ENCODE measurements around the gene REXO1.

REXO1 gene

DNA sequence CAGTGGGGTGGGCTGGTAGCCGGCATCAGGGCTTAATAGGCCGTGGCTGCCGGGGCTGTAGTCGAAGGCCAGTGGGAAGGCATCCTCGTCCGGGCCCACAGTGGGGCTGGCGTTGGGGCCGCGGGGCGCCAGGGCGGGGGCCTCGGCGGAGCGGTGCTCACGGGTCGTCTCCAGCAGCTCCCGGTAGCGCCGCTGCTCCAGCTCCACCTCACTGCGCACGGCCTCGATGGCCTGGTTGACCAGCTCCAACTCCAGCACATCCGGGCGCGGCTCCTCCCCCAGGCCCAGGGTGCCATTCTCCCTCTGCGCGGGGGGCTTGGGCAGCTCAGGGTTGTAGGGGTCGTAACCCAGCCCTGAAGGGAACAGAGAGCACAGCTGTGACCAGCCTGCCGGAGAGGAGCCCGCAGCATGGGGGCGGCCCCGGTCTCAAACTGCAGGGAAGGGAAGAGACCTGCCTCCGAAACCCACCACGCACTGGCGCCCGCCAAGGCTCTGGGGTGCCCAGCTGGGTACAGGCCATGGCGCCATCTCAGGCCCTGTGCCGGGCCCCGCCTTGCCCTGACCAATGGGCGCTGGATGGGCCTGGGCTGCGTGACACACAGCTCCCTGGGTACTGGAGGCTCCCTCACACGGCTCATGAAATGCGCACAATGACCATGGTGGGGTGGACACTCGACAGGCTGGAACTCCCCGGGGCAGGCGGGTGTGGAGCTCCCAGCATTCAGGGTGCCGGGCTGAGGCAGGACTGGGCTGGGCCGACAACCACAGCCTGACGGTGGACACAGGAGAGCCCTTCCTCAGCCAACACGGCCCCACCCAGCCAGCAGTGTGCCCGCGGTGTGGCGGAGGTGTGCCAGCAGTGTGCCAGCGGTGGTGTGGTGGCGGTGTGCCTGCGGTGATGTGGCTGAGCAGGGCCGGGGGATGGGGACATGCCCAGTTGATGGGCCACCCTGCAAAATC, 19.7 kb downstream of the REXO1 start:
- FAIRE-seq: no peak

DNA sequence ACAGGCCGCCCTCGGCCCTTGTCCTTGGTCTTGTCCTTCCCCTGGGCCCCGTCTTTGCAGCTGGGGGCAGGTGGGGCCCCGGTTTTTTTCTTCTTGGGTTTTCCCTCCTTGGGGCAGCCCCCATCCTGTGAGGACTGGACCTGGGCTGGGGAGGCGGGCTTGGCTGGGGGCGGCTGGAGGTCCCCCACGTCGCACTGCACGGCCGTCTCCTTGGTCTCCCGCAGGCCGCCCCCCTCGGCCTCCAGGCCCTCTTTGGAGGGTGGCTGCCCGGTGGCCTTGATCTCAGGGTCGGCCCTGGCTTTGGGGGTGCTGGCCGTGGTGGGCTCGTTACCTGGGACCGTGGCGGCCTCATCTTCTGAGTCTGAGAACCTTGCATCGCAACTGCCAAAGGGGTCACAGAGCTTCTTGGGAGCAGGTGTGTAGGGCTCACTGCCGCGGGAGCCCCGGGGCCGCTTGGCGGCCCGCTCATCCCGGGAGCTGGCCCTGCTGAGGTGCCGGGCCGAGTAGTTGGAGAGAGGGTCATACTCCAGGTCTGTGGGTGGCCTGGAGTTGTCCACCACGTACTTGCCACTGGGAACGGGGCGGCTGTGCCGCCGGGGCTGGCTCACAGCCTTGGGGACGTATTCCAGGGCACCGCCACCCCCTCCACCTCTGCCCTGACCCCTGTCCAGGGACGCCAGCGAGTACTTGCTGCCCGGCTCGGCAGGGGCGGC, 20.6 kb downstream of the REXO1 start:
- no peak for FAIRE-seq

DNA sequence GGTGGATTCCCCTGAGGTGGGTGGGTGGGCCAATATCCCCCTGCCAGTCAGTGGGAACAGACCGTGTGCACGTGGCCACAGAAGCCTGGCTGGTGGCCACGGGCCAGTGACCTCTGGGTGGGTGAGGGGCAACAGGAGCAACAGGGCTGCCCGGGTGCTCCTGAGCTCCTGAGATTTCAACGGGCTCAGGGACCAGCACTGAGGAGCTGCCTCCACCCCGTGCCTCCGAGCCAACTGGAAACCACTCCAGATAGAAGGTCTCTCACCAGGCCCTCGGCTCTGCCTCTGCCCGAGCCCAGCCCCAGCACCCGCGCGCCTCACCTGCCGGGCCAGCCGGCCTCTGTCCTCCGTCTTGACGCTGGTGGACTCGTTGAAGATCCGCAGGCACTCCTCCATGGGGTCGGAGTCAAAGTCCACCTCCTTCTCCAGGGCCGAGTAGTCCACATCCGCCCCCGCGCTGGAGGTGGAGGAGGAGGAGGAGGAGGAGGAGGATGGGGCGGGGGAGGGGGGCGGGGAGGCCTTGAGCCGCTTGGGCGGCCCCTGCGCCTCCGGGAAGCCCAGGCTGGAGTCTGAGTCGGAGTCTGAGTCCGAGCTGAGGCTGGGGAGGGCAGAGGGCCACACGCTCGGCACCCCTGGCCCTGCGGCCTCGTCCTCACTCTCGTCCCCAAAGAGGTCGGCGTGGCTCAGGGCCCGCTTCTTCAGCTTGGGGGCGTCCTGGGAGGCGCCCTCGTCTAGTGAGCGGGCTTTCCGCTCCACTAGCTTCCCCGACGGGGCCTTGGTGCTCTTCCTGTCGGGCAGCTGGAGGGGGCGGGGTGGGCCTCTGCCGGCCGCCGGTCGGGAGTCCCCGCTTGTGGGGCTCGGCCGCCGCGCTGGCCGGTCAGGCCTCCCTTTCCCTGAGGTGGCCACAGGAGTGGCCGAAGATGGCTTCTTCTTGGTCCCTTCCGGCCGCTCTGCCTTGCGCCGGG, 21.4 kb downstream of the REXO1 start:
- no peak for FAIRE-seq

DNA sequence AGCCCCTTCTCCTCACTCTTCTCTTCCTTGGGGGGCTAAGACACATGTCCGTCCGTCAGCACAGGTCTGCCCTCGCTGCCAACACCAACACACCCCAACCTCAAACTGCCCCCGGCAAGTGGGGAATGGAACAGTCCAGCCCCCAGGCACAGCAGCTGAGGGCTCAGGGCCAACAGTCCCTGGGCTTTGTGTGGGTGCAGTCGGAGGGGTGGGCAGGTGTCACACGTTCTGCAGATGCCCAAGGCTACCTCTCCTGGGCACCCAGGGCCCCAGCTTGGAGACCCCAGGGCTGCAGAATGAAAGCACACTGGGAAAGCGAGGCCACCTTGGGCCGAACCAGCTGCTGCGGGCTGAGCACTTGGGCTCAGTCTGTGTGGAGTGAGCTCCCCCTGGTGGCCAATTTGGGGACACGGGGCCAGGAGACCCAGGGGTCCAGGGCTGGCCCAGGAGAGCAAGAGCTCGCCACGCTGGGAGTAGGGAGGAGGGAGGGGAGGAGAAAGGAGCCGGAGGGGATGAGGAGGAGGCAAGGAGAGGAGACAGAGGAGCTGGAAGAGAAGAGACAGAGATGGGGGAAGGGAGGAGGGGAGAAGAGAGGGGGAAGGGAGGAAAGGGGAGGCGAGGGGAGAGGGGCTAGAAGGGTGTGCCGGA, 22.2 kb downstream of the REXO1 start:
- no peak for FAIRE-seq

DNA sequence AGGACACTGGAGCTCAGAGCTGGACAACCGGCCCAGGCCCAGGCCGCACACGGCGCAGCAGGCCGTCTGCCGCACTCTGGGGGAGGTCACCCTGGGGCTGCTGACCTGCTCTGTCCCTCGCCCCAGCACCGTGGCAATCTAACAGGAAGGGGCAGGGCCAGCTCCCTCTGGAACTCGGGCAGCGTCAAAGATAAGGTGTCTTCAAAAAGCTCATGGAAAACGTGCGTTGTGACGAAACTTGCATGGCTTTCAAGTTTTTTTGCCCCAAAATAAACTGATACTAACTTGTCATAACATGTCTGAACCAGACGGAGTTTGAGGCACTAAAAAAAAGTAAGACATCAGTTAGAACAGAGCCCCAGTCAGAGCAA, 24.0 kb downstream of the REXO1 start:
- FAIRE-seq: no peak

DNA sequence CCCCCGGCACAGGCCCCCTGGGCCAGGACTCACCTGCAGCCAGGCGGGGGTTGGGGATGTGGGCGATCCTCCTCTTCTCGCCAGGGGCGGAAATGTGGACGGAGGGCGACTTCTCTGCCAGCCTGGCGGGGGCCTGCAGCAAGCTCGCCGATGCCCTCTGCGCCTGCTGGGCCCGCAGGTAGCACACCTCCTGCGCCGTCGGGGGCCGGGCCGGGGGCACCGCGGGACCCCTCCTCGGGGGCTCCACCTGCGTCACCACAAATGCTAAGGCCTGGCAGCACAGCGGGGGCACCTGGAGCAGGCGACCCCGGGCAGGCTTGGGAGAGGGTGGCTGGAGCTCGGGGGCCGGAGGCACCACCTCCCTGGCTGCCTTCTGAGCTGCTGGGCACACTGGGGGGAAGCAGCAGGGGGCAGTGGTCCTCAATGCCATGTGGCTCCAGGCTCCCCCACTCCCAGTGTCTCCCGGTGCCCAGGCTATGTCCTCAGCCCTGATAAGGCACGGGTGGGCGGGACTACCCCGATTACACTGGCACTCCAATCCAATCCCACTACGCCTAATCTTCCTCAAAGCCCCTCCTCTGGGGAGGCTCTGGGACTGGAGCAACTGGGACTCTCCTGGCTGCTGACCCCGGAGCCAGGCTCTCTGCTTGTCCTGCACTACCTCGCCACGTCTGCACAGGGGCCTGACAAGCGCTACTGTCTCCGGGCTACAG, 24.6 kb downstream of the REXO1 start:
- FAIRE-seq: no peak

DNA sequence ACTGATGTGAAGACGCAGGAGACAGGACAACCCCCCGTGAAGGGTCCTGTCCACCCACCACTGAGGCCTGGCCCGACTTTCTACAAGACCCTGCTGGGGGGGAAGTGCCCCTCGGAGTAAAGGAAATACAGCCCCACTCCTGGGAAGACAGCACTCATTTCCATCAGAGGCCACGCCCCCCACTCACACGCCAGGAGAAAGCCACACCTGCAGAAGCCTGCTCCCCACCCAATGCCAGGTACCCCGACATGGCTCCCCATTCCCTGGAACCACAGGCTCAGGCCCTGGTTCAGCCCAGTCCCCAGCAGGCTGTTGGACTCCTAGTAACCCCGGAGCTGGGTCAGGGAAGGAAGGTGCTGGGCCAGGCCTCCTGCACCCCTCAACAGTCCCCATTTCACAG, 25.3 kb downstream of the REXO1 start:
- no peak for FAIRE-seq

DNA sequence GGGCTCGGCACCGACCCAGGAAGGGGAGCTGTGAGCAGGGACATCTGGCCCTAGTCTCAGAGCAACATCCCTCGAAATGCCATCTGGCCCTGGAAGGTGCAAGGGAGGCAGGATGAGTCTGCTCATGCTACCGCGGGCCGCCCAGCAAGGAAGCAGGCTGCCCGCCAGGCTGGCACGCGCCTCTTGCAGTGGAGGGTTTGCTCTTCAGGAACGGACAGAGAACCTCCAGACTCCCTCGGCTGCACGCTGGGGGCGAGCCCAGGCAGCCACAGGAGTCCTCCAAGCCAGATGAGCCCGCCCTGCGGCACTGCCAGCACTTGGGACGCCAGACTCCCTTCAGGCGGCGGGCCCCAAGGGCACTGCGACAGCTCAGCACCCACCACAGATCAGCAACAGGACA, 26.1 kb downstream of the REXO1 start:
- FAIRE-seq: no peak

DNA sequence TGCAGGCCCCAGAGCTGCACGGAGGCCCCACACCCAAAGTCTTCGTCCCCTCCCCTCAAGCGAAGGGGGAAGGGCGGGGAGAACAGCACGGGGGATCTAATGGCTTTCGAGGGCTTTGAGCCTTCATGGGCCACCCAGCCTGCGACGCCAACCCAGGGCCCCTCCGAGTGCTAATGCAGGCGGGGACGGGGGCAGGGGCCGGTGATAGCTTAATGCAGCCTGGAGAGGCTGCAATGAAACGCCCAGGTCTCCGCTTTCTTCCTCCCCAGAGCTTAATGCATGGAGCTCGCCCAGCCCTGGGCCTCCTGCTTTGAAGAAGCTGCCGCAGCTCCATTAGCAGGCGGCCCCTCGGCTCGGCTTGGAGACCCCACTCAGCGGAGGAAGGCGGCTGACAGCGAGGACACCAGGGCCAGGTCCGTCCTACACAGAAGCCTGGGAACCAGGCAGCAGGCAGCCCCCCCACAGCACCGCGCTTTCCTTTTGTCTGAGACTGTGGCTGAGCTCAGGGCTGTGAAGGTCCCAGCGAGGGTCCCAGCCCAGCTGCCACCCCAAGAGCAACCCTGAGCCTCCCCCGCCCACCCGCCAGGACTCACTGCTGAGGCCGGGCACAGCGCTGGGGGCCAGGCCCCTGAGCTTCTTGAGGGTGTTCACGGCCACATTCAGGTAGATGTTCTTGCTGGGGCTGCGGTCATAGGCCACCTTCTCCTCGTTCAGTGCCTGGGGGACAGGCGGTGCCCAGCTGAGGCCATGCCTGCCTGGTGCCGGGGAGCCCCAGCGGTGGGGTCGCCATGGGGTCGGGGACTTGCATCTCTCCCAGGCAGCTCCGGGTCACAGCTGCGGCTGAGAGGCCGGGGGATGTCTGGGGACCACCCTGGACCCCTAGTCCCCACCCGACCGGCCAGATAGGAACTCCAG, 28.7 kb downstream of the REXO1 start:
- FAIRE-seq: no peak

DNA sequence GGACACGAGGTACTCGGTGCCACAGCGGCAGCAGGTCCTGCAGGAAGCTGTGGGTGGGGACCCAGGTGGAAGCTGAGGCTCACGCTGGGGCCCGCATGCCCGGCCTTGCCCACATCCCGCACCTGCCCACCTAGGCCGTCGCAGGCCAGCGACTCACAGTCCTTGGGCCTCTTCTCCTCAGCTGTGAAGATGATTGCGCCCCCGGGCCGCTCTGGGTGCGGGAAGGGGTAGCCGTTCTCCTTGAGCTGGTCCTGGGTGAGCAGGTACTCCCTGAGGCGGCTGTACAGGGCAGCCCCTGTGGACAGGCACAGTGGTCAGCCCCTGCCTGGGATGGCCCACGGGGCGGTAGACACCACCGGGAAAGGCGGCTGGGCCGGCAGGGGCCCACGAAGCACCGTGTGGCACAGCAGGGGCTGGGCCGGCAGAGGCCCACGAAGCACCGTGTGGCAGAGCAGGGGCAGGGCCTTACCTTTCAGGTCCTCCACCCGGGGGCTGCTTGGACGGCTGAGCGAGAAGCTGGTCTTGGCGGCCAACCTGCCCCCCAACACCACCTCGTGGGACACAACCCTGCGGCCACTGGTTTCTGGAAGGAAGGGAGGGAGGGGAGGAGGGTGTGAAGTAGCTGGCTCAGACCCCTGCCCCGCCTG, 29.6 kb downstream of the REXO1 start:
- FAIRE-seq: no peak

DNA sequence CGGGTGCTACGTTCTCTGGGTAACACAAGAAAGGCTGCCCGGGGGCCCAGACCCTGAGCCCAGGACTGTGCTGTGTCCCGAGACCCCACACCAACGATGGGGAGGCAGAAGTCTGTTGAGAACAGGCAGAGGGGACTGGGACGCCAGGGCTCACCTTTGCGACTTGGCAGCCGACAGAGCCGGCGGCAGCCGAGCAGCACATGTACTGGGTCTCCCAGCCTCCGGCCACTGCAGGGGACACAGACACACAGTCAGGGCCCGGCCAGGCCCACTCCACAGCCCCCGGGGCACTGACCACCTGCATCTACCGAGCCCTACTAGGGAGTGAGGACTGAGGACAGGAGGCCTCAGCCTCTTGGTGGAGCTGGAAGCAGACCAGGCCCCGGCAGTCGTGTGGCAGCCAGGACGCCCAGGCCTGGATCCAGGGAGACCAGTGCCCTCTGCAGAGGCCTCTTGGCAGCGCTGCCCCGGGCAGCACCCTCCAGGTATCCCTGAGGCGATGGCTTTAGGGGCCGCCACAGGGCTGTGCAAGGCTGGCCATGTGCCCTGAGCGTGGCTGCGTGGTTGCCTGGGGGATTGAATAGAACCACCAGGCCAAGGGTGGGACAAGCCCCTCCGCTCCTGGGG, 30.6 kb downstream of the REXO1 start:
- no peak for FAIRE-seq

DNA sequence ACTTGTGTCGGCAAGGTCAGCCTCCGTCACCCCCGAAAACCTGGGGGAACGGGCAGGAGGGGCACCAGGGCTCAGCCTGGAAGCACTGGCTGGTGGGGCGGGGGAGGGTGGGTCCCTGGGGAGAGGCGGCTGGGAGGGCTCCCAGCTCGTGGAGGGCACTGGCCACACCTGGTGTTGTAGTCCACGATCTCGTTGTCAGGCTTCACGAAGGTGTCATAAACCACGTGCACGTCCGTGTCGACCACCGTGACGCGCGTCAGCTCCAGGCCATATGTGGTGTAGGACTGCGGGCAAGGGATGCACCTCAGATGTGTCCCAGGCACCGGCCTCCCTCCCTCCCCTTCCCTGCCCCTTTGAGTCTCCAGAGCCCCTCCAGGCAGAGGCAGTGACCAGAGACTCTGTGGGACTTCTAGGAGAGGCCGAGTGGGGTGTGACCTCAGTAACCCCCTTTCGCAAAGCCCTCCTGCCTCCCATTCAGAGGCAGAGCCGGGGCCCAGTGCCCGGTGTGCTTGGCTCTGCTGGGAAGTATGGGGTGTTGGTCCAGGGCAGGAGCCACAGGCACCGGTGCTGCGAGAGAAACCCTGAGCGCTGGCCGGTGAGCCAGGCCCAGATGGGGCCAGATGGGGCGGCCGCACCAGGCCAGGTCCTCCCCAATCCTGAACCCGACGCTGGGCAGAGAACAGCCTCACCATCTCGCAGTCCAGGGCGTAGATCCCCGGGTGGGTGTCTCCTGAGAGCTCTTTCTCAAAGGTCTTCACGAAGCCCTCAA, 31.6 kb downstream of the REXO1 start:
- FAIRE-seq: no peak

DNA sequence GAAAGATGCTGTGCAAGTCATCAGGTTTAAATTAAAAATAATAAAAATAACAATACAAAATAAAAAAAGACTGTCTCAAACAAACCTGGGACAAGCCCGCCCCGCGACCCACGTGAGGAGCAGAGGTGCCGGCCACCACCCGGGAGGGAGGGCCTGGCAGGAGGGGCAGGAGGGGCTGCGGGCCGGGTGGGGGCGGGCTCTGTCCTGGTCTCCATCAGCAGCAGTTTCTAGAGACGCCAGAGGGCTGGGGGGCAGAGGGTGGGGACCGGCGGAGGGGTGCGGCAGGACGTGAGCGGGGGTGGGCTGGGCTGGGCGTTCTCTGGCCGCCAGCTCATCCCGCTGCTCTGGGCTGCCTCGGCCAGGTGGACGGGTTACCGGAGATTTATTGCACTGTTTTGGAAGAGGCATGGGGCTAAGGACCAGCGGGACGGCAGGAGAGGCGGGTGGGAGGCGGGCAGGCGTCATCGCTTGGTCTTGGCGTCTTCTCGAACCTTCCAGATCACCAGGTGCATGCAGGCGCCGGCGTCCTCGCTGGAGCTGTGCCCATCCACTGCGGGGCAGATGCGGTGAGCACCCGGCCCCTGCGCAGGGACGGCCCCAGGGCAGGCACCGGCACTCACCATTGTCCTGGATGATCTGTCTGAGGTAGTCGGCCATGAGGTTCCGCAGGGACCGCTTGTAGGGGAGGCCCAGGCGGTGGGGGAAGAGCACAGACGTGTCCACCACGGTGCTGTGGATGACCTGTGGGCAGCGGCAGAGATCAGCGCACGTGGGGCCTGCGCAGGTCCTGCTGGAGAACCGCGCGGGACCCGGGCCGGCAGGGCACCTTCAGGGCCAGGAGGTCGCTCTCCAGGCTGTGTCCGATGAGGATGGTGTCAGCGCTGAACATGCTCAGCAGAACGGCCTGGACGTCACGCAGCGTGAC, 32.4 kb downstream of the REXO1 start:
- no peak for FAIRE-seq

DNA sequence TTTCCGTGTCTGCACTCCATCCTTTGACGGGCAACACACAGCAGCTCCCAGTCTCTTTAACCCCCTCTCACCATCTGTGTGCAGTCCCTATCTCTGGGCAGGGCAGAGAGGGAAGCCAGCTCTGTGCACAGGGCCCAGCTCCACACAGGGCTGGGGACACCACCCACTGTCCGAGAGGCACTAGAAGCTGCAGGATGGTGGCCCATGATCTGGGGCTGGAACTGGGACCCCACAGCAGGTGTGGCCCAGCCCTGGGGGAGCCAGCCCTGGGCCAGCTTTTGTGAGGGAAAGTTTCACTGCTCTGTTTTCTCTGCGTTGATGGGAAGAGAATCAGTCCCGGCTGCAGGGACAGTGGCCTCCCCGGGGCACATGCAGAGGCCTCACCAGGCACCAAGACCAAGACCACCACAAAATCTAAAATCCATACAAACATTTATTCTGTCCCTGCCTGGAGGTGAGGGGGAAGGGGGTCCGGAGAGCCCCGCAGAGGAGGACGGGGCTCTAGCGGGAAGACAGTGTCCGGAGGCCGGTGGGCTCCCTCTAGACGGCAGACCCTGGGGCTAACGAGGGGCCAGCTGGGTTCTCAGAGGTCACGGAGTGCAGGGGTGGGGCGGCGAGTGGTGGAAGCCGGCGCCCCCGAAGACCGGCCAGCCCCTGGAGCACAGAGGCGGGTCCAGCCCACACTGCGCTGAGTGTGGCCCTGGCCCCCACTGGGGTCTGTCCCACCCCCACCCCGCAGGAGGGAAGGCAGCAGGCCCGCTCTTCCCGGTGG, 33.3 kb downstream of the REXO1 start:
- FAIRE-seq: no peak

DNA sequence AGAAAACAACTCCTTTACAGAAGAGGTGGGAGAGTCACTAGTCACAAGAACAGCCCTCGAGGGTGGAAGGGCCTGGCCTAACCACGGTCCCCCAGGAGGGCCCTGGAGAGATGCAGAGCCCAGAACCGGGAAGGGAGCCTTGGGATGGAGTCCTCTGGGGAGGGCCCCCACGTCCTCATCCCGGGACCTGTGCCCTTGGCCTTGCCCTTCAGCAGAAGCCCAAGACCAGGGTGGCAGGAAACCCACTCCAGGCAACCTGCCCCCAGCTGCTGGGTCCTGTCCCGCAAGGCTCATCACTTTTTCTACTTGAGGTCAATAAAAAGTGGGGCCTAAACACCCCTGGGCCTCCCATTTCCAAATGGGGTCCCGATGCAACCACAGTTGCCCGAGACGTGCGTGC, 33.9 kb downstream of the REXO1 start:
- FAIRE-seq: no peak

DNA sequence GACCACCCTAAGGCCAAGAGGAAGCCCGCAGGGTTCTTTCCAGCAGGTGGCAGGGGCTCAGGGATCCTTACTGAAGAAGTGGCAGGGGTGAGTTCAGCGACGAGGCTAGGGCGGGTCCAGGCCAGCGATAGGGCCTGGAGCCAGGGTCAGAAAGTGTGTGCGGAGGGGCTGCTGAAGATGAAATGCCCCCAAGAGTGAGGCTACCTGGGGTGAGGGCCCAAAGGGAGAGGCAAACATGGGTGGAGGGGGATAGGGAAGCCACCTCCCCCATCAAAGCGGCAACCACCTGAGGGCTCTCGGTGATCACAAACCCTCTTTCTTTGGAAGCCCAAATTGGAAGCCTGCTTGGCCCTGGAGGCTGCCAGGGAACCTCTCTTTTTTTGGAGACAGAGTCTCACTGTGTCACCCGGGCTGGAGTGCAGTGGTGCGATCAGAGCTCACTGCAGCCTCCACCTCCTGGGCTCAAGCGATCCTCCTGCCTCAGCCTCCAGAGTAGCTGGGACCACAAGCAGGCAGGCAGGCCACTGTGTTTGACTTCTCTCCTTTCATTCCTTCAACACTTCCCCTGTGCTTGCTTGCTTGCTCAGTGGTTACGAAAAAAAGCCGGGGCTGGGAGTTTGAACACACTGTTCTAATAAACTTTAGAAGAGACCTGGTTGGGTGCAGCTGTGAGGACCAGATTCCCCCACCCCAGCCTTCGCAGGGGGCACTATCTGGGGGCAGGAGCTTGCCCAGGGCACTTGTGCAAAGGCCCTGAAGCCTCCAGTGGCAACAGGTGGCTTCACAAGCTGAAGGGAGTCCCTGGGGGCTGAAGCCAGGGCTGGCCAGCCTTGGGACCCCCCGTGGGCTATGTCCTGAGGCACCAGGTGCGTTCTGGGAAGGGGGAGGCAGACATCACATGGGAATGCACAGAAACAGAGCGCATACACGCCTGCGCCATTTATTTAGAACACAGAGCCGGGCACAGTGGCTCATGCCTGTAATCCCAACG, 34.8 kb downstream of the REXO1 start:
- FAIRE-seq: no peak

All from G401.6 (cell line).